OCI-M2 (cell line): ENCODE measurements around the gene TMEM150C.

ENCODE experiments used
- DNase-seq: peaks from one replicate; lab custom pipeline; 2025; ENCODE audit not compliant: unreplicated experiment; lab: John Stamatoyannopoulos, UW

Gene TMEM150C

DNA sequence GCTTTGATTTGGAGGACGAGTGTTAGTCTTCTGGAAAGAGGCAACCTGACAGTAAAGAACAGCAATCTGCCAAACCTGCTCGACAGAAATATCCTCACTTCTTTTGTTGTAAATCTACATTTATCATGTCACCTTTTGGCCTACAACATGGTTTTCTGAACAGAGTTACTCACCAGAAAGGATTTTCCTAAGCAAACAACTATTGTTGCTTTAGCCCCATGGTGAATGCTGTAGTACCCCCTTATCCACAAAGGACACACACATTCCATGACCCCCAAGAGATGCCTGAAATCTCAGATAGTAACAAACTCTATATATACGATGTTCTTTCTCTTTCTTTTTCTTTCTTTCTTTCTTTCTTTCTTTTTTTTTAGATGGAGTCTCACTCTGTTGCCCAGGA is 42.7 kb downstream of the TMEM150C start:
- no peak for DNase-seq

DNA sequence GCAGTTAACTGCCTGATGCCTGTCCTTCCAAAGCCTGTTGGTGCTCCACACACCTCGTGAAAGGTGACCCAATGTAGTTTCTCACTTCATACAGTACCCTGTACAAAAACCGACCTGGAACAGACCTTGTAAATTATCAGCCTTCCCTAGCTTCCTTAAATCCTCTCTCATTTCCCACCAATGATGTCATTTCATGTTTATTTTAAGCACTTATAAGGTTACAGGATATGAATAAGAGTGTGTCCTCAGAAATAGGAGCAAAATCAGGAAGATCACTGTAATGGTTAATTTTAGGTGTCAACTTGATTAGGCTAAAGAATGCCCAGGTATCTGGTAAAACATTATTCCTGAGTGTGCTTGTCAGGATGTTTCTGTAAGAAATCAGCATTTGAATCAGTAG is 44.7 kb downstream of the TMEM150C start:
- DNase-seq = no peak

DNA sequence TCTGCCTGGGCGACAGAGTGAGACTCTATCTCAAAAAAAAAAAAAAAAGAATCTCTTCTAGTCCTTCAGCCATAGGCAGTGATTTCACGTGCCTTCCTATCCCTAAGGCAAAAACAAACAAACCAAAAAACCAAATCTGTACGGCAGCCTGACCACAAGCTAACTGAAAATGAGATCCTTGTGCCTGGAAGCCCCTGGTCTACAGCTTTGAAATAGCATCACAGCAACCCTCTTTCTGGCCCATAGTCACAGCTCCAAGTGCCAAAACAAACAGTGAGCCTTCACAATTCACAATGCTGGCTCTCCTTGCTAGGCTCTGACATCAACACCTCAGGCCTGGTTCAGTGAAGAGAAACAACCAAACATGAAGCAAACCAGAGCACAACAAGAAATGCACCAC is 46.1 kb downstream of the TMEM150C start:
- DNase-seq = no peak

DNA sequence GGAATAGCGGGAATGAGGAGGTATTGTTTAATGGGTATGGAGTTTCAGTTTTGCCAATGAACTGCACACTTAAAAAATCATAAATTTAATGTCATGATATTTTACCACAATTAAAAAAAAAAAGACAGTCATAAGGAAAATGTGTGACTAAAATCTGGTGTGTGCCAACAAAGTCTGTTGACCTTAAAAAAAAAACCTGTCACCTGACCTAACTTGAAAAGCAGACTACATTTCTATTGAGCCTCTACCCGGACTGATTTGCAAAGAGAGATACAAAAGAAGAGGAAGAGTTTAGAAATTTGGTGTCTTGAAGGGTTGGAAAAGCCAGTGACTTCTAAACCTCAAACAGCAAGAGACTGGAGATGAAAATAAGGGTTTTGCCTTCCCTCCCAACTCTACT is 48.4 kb downstream of the TMEM150C start:
- DNase-seq = no peak

DNA sequence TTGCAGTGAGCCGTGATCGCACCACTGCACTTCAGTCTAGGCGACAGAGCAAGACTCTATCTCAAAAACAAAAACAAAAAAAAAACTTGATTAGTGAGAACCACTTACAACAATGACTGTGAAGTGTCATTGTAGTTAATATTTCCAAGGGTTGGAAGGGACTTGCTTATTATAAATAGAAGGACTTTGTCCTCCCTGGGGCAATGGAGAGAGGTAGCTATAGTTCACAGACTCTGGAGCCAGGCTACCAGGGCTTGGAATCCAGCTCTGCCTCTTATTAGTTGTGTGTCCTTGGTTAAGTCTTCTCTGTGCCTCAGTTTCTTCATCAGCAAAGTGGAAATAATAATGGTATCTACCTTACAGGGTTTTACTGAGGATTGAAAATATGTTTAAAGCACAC is 51.6 kb downstream of the TMEM150C start:
- no peak for DNase-seq

DNA sequence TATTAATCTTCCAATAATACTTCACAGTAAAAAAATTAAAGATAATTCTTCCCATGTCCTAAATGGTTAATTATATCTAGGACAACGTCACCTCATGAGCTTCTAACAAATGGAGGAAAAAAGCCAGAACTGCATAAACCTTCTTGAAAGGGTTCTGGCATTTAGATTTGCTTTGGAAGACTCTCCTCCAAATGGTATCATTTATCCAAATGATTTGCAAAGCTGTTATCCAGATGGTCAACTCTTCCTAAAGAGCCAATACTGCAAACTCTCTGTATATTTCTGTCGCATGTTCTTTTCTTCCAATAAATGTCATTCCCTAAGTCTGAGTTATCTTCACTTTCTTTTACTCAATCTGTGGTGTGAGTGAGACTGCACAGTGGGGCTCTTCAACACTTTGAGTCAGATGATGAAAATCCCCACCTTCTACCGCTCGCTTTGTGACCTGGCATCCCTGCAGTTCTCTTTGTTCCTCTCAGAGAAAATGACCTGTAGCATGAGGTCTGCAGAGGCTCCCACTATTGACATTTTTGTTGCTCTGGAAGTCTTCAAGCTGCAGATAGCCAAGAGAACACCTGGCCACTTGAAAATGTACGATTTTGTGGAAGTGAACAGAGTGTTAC is 52.9 kb downstream of the TMEM150C start:
- no peak for DNase-seq

DNA sequence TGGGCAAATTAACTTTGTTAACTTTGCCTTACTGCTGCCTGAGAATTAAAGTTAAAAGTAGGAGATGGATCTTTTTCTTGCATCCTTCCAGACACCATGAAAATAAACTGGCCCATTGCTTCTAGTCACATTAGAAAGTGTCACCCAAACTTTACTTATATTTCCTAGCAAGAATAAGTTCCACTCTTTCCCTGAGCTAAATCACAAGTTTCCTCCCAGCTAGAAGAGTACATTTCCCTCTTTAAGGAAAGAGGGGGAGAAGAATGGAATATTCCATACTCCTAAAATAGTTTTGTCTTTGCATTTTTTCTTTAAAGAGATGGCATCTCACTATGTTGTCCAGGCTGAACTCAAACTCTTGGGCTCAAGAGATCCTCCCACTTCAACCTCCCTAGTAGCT is 53.8 kb downstream of the TMEM150C start:
- DNase-seq = no peak

DNA sequence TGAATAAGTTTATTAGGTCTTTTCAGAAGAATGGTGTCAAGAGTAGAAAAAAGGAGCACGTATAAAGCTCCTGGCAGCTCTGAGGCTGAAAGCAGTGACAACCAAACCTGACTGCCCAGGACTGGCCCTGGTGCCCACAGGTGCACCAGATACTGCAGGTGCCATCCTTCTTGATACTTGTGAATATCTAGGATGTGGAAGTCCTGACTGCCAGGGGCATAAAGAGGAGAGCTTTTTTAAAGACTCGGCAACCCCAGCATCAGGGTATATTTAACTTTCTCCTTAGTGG is 60.7 kb downstream of the TMEM150C start:
- DNase-seq = no peak

DNA sequence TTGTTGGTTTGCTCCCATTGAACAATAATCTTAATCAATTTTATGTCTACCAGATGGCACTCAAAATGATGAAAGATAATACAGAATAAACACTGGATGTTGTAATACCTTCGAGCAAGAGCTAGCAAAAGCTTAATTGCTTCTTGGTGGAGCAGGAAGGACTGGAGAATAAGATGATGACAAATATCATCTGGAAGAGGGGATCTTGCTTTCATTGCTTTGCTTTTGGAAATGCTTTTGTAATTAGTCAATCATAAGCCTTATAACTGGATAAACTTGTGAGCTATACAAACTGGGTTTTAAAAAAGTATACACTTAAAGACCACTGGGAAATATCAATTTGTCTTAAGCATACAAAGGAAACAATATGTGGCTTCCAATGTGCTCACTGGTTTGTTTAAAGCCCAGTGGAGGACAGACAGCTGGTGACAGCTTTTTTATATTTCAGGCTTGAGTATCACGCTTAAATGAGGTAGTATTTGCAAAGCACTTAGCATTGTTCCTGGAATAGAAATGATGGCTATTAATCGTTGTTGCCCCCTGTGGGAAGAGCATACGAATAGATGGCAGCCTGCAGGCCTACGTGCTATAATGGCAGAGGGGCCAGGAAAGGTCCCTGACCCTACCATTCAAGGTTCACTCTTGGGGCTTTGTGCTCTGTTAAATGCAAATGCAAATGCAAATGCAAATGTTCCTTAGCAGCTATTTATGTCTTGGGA is 61.2 kb downstream of the TMEM150C start:
- DNase-seq = no peak

DNA sequence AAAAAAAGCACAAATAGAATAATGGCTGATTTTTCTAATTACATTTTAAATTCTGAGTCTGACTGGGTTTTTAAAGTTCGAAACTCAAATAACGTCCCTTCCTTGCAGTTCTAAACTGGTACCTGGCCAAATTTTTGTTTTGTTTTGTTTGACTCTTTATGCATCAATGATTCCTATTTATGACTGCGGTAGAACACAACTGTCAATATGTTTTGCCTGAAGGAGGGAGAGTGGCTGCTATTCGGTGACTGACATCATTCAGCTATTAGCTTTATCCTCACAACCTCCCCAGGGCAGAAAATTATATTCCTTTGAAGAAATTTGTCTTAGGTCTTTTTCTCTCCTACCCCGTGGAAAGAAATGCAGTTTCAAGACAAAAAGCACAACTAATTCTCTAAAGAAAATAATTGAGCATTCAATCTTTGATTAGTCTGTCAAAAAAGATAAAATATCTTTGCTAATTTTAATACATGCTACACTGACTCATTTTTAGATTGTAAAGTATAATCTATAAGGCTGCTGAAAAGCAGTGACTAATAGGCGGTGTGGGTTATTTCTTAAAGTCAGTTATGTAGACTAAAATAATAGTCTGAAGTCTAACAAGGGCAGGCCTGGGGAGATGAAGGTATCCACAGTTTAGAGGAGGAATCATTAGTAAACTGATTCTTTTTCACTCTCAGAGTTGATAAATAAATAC is 61.9 kb downstream of the TMEM150C start:
- no peak for DNase-seq

DNA sequence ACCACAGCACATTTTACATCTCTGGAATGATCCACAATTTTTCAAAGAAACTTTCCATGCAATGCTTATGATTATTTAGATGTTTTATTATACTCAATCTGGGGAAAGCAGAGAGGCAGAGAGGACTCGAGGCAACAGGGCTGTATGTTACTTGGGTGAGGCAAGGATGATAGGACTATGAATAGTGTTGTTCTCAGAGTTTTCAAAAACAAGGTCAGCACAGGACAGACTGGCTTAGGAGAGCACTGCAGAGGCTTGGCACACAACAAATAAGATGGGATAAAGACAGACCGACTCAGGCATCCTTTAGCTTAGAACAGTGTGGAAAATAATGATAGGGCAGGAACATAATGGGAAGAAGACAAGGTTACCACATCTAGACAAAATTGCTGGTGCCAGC is 65.4 kb downstream of the TMEM150C start:
- DNase-seq = no peak

DNA sequence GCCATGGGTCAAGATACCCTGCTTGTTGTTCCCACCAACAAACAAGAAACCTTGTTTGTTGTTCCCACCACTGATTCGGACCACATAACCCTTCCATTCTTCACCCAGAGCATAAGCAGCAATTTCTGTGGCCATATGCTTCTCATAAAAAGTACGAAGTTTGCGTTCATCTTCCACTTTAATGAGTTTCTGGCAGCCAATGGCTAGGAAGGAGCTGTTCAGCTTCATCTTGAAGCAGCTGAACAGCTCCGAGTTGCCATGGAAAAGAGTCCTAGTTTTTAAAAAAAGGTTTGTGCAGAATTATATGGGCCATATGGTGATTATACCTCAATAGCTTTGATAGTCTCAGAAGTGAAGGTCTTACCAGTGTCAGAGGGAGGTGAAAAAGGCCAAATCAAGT is 66.1 kb downstream of the TMEM150C start:
- no peak for DNase-seq

DNA sequence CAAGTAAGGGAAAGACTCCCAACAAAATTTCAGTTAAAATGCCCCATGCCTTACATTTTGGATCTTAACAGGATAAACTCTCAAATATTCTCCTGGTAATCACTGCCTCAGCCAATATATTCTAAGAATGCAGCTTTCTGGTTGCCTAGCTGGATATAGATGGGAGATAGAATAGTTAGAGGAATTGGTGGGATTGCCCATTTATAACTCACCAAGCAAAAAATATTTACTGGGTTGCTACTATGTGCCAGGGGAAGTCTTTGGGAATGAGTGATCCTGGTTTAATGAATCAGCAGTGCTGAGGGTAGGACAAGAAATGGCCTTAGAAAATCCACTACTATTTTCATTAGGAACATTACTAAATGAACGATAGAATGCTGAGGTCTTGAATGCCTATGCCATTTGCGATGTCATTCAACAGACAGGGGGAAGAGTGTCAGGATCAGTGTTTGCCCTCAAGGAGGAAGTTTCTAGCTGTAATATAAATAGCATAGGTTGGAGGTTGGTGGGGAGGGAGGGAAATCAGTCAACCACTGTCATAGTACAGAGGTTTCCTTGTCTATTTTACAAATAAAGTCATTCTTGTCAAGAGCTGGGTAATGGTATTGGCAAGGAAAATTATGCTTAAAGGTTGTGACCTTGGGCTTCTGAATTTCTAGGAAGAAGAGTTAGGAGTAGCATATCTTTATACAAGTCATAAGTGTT is 67.9 kb downstream of the TMEM150C start:
- DNase-seq = no peak

DNA sequence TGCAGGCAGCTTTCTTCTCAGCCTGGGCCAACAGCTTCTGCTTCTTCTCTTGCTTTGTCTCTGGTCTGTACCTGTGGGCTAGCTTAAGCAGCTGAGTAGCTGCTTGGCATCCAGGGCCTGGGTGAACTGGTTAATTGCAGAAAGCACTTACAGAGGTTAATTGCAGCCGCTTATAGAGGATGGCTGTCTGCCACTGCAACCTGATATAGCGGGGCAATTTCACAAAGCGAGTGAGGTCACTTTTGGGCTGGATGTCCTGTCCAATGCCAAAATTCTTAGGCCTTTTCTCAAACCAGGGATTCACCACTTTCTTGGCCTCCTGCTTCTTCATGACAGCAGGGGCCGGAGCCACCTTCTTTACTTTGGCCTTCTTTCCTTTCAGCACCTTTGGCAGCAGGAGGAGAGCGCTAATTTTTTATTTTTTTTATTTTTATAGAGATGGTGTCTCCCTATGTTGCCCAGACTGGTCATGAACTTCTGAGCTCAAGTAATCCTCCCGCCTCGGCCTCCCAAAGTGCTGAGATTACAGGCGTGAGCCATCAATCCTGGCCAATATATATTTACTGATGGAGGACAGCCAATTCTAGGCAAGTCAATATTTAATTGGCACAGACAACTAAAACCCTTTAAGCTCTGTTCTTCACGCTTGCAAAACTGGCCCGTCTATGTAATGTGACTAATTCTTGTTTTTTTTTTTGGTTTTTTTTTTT is 70.4 kb downstream of the TMEM150C start:
- DNase-seq = no peak

DNA sequence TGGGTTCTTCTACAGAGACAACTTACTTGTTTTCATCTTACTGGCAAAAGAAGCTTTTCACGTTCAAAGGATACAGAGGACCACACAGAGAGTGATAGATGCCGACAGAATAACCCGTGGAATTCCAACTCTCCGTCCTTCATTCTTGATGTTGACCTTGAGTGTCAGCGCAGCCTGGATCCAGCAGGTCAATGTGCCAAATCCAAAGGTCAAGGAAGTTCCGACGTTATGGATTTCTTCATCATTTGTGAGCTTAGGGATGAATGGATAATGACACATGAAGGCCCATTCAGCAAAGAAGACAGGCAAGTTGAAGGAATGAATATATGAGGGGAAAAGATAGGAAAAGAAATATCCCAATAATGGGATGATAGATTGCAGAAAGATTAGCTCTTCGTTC is 71.8 kb downstream of the TMEM150C start:
- no peak for DNase-seq

DNA sequence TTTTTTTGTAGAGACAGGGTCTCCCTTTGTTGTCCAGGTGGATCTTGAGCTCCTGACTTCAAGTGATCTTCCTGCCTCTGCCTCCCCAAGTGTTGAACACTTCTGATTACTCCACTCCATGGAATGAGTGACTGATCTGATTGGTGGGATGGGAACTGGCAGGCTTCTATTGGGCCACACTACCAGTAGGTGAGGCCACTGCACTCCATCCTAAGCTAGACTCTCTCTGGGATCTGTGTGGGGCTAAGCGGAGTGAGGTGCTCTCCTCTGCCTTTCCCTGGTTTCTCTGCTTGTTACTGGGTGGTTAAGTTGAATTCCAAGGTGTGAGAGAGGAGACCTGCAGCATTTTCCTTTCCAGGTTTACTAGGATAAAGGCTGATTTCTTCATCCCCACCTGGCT is 72.7 kb downstream of the TMEM150C start:
- no peak for DNase-seq

DNA sequence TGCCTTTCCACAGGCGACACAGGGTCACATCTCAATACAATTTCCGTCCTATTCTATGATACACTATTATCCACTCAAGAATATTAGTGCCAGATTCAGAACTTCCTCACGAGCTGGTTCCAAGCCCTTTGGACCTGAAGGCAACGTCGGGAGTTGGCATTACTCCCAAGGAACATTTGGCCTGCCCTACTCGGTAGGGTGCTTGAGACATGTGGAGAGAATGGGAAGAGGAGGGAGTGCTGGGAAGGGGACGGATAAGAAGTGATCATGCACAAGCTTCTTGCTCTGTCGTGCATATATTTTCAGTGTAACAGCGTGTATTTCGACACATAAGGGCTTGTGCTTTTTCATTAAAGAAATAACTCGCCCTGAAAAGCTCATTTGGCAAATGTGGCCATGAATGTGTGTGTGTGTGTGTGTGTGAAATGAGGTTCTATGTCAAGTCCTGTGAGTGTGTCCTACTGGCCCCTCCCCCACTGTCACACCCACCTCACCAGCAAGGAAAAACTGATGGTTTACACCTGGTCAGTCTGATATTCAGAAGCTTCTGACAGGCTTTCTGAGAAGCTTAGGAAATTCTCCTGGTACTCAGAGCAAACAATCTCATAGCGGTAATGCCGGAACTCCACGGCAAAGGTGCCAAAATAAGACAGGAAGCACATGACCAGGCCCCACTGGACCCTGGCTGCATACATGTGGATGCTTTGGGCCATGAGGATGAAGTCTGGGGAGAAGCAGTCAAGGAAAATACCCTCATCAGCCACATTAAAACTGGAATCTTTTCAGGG is 76.6 kb downstream of the TMEM150C start:
- DNase-seq = no peak

DNA sequence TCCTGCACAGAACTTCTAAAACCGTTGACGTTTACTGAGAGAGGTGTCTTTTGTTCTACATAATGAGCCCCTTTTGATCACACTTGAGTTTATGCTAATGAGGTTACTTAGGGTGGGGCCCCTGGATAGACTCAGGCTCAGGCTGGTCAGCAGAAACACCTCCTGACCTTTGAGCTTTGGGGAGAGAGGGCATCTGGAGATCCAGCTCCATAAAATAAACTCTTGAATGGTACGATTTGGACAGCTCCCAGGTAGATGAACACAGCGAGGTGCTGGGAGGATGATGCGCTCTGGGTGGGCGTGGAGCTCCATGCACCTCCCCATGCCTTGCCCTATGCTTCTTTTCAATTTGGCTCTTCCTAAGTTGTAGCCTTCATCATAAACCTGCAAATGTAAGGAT is 79.4 kb downstream of the TMEM150C start:
- DNase-seq = no peak

DNA sequence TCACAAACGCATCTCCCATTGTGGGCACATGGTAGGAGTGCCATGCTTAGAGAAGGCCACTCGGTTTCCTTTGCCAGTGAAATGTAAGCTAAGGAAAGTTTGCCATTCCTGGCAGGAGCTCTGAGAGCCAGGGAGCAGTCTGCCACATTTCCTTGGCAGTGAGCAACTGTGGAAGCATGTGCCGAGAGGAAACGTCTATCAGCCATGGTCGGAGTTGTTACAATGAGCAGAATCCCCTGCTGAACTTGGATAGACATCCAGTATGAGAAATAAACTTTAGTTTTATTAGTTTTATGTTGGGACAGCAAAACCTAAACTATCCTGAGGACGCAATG is 80.3 kb downstream of the TMEM150C start:
- DNase-seq = no peak

DNA sequence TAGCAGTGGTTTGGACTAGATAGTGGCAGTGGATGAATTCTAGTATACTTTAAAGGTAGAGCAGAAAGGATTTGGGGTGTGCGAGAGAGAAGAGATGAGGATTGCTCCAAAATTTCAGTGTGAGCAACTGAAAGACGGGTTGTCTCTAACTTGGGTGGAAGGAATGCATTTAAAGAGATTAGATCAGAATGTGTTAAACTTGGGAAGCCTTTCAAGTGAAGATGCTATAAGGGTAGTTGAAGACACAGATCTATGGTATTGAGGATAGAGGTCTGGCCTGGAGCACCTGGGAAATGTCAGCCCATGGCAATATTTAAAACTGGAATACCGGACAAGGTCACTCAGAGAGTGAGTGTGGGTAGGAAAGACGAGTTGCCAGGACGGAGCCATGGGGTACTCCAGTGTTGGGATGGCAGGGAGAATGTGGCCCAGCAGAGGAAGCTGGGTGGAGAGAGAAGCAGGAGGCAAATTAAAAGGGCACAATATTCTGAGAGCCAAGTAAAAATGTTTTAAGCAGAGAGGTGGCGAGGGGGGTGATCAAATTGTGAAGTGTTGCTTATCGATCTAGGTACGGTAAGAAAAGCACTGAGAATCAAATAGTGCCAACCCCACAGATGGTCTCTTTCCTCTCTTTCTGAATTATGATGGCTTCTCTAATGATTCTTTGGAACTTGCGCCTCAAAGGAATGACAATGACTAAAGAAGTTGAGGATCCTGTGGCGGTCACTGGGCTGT is 80.8 kb downstream of the TMEM150C start:
- no peak for DNase-seq
